Small intestine (tissue), 7 donors: ENCODE data around the gene MS4A2. TPM values are rescaled to one million over a fixed set of nuclear protein-coding genes. Genes with fewer than 3 reads are reported as not detected.
"Not testable (repeated sequence)": the region's sequence is repeated elsewhere in the genome, so short reads cannot be mapped to it uniquely, and the experiment has no call there.

ENCODE experiments used
- DNase-seq, 2 donors: peaks; one replicate each; pipeline versions ENCODE4 v3.0.0 to v3.0.0-alpha.2; 2013
- FAIRE-seq: peaks from 2 replicates; lab custom pipeline; 2012; peaks lifted over from hg19 to GRCh38; lab: Jason Lieb, UNC
- H3K27ac ChIP-seq, 3 donors: one replicate each; pipeline ENCODE4 v1.5.1; 2013; ENCODE audit warnings: low read length in 2 of 3, mild to moderate bottlenecking in 2 of 3, control low read depth in 1 of 3, inconsistent platforms in 1 of 3, low read depth in 1 of 3, moderate library complexity in 1 of 3
- H3K27me3 ChIP-seq, 3 donors: one replicate each; pipeline ENCODE4 v1.6.1; 2013; ENCODE audit warnings: low read length in 3 of 3, inconsistent platforms in 1 of 3; ENCODE audit not compliant: control insufficient read depth in 3 of 3, insufficient read depth in 3 of 3
- H3K36me3 ChIP-seq, 3 donors: one replicate each; pipeline ENCODE4 v1.6.1; 2013; ENCODE audit warnings: low read length in 3 of 3, inconsistent platforms in 1 of 3, low read depth in 1 of 3, mild to moderate bottlenecking in 1 of 3, moderate library complexity in 1 of 3; ENCODE audit not compliant: control insufficient read depth in 3 of 3, insufficient read depth in 2 of 3
- H3K4me1 ChIP-seq, 3 donors: one replicate each; pipeline ENCODE4 v1.6.1; 2013; ENCODE audit warnings: low read length in 2 of 3, inconsistent platforms in 1 of 3, low read depth in 1 of 3, mild to moderate bottlenecking in 1 of 3, moderate library complexity in 1 of 3; ENCODE audit not compliant: control insufficient read depth in 3 of 3, insufficient read depth in 2 of 3
- H3K4me3 ChIP-seq, 3 donors: one replicate each; pipeline ENCODE4 v1.5.1; 2013; ENCODE audit warnings: low read length in 3 of 3, control low read depth in 1 of 3, inconsistent platforms in 1 of 3, low read depth in 1 of 3, mild to moderate bottlenecking in 1 of 3, moderate library complexity in 1 of 3
- H3K9me3 ChIP-seq, 2 donors: one replicate each; pipeline ENCODE4 v1.6.1; 2013; ENCODE audit warnings: low read depth in 1 of 2, low read length in 1 of 2; ENCODE audit not compliant: control insufficient read depth in 2 of 2, insufficient read depth in 1 of 2
- WGBS, 3 donors: extraction: QIAGEN DNeasy Blood & Tissue Kit; methylation state at CpG; one replicate each; pipeline ENCODE4 v1.1.7; 2013; 5-methylcytosine and 5-hydroxymethylcytosine counted together
- polyA plus RNA-seq, 4 donors: library from polyadenylated mRNA; stranded (reverse) in 3 of 4; unstranded in 1 of 4; fragments of 200-250 nt in 3 of 4; fragments of 120-200 nt in 1 of 4; gene quantifications; one replicate each; pipeline versions ENCODE4 v1.2.1 to v1.2.3, GENCODE V29; 2013
- donor health status: healthy with polysubstance abuse.
- donor health status: control.
- donor health status: control.
- donor health status: Bipolar disorder and iron deficiency.
- donor health status: healthy.

Gene MS4A2
- polyA plus RNA-seq, 4 donors, result 0.01 to 0.81 (median 0.45) TPM; not detected in 1

- no peak for DNase-seq
- Histone ChIP-seq H3K4me1 (no peaks in the 10 kb centered on the region), H3K9me3 (no peaks in the 10 kb centered on the region), H3K4me3 (no peak overlapping the region), H3K36me3 (no peaks in the 10 kb centered on the region), H3K27ac (no peak overlapping the region), H3K27me3 (no peaks in the 10 kb centered on the region)
- no peak for FAIRE-seq
- 77 to 81% (median 77%) methylated on average over 1 of the region's 1 CpG for WGBS, 3 donors
Observed at GRCh38 chr11:60065801-60066200, 22.7 kb upstream of the MS4A2 start.

DNA sequence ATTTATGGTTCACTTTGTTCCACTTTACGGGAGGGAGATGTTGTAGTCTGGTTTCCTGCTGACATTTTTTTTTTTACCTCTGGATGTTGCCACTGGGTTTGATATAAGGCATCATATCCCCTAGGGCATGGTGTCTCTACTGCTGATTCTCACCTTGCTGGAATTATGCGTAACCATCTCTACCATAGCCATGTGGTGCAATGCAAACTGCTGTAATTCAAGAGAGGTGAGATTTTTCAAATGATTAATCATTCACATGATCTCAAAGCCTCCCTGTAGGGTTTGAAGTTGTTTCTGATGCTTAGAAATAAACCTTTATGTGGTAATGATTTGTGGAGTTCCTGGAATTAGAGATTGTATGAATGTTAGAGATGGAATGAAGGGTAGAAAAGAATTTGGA lies 19.0 kb upstream of the MS4A2 start:
- Histone ChIP-seq H3K27me3 (no peaks in the 10 kb centered on the region), H3K36me3 (no peaks in the 10 kb centered on the region), H3K9me3 (no peaks in the 10 kb centered on the region), H3K4me3 (no peak overlapping the region), H3K4me1 (no peaks in the 10 kb centered on the region), H3K27ac (no peak overlapping the region)
- DNase-seq, result no peak
- FAIRE-seq, result no peak
- 64 to 82% (median 71%) methylated on average over 2 of the region's 2 CpGs for WGBS, 3 donors

- FAIRE-seq, H3K9me3 ChIP-seq, H3K36me3 ChIP-seq, H3K27ac ChIP-seq, H3K4me1 ChIP-seq, DNase-seq, H3K4me3 ChIP-seq, H3K27me3 ChIP-seq: not testable (repeated sequence)
- WGBS, 3 donors, result 79 to 84% (median 80%) methylated on average over 6 of the region's 6 CpGs
Observed at GRCh38 chr11:60071644-60072043, 16.8 kb upstream of the MS4A2 start.

GRCh38 chr11:60077216-60077817 lies 11.1 kb upstream of the MS4A2 start:
- FAIRE-seq, result no peak
- no peaks in the 10 kb centered on the region for H3K36me3 ChIP-seq
- 81 to 90% (median 82%) methylated on average over 15 of the region's 15 CpGs for WGBS, 3 donors

GRCh38 chr11:60077981-60078380 lies 10.5 kb upstream of the MS4A2 start:
- H3K4me1 ChIP-seq, result no peaks in the 10 kb centered on the region
- no peak overlapping the region for H3K4me3 ChIP-seq
- no peak for FAIRE-seq
- DNase-seq, result no peak
- no peaks in the 10 kb centered on the region for H3K9me3 ChIP-seq
- H3K27ac ChIP-seq, result no peak overlapping the region
- 90 to 97% (median 92%) methylated on average over 1 of the region's 1 CpG for WGBS, 3 donors
- no peaks in the 10 kb centered on the region for H3K36me3 ChIP-seq
- no peaks in the 10 kb centered on the region for H3K27me3 ChIP-seq

More at GRCh38 chr11:60077216-60077817, 11.1 kb upstream of the MS4A2 start:
- H3K4me3 ChIP-seq, result no peak overlapping the region
- no peak overlapping the region for H3K27ac ChIP-seq
- no peaks in the 10 kb centered on the region for H3K4me1 ChIP-seq
- no peaks in the 10 kb centered on the region for H3K9me3 ChIP-seq
- no peak for DNase-seq
- H3K27me3 ChIP-seq, result no peaks in the 10 kb centered on the region

DNA sequence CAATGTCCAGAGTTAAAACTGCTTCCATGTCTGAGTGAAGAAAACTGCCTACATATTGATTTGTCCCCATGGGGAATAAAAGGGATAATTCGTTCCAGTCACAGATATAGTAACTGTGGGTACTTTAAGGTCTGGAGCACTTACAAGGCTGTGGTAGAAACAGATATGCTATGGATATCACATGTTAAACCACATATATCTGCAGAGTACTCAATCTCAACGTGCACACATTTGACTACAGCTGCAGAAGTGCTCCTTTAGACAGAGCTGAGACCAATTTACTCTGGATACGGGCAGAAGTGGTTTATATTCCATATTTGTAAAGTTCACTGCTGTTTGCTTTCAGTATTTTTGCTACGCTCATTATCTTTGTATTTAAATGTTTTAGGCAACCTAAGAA lies 9.7 kb upstream of the MS4A2 start:
- Histone ChIP-seq H3K27me3 (no peaks in the 10 kb centered on the region), H3K36me3 (no peaks in the 10 kb centered on the region), H3K4me3 (no peak overlapping the region), H3K9me3 (no peaks in the 10 kb centered on the region), H3K27ac (no peak overlapping the region), H3K4me1 (no peaks in the 10 kb centered on the region)
- FAIRE-seq (no peak), DNase-seq (no peak)
- 66 to 71% (median 71%) methylated on average over 4 of the region's 4 CpGs for WGBS, 3 donors

- Histone ChIP-seq H3K4me3 (no peak overlapping the region), H3K27me3 (no peaks in the 10 kb centered on the region), H3K9me3 (no peaks in the 10 kb centered on the region), H3K4me1 (no peaks in the 10 kb centered on the region), H3K36me3 (no peaks in the 10 kb centered on the region), H3K27ac (no peak overlapping the region)
- no peak for FAIRE-seq
- DNase-seq, result no peak
- WGBS, 3 donors, result 48 to 57% (median 52%) methylated on average over 3 of the region's 3 CpGs
Observed at GRCh38 chr11:60080535-60080934, 7.9 kb upstream of the MS4A2 start.

DNA sequence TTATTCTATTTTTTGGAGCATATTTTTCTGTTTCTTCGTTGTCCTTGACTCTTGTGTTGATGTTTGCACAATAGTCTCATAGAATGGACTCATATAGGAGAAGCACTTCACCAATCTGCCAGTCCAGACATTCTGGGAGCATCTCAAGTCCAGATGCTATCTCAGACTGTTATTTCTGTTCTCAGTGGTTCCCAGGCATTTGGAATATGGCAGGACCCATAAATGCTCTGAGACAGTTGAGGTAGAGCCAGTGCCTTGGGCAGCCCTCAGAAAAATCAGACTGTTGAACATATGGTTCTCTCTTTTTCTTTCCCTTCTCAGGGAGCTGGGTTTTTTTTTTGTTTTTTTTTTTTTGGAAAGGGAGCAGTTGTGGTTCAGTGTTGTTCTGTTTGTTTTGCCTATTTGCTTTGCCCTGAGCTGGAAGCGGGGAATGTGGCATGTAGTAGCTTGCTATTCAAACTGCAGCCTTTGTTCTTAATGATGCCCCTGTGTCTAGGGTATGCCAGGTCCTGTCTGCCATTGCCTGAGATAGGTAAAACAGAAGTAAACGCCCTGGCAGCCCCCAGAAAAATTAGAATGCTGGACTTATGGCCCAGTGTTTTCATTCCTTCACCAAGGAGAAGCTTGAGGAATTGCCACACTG lies 3.7 kb upstream of the MS4A2 start:
- FAIRE-seq (no peak), DNase-seq (no peak)
- H3K27me3 ChIP-seq, result no peaks in the 10 kb centered on the region
- no peaks in the 10 kb centered on the region for H3K4me1 ChIP-seq
- WGBS, 3 donors, result 72 to 74% (median 73%) methylated on average over 3 of the region's 3 CpGs
- H3K27ac ChIP-seq, result no peak overlapping the region
- H3K9me3 ChIP-seq, result no peaks in the 10 kb centered on the region
- H3K36me3 ChIP-seq, result no peaks in the 10 kb centered on the region
- H3K4me3 ChIP-seq, result no peak overlapping the region
